Mucosa of gallbladder (tissue), 1 donor: Measurements from ENCODE around the gene GLTP. TPM values are rescaled to one million over a fixed set of nuclear protein-coding genes. Genes with fewer than 3 reads are reported as not detected.
"Not testable (repeated sequence)": the region's sequence is repeated elsewhere in the genome, so short reads cannot be mapped to it uniquely, and the experiment has no call there.

Experiments used
- DNase-seq: peaks from one replicate; pipeline ENCODE4 v3.0.0-alpha.2; 2020; ENCODE audit warnings: low spot score
- total RNA-seq: library from RNA; stranded (reverse); gene quantifications from one replicate; pipeline ENCODE4 v1.2.1, GENCODE V29; 2021
- donor health status: DM: no; HTN: no; CAD: no.

Gene GLTP, protein sequence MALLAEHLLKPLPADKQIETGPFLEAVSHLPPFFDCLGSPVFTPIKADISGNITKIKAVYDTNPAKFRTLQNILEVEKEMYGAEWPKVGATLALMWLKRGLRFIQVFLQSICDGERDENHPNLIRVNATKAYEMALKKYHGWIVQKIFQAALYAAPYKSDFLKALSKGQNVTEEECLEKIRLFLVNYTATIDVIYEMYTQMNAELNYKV
- 28.2 TPM for total RNA-seq

DNA sequence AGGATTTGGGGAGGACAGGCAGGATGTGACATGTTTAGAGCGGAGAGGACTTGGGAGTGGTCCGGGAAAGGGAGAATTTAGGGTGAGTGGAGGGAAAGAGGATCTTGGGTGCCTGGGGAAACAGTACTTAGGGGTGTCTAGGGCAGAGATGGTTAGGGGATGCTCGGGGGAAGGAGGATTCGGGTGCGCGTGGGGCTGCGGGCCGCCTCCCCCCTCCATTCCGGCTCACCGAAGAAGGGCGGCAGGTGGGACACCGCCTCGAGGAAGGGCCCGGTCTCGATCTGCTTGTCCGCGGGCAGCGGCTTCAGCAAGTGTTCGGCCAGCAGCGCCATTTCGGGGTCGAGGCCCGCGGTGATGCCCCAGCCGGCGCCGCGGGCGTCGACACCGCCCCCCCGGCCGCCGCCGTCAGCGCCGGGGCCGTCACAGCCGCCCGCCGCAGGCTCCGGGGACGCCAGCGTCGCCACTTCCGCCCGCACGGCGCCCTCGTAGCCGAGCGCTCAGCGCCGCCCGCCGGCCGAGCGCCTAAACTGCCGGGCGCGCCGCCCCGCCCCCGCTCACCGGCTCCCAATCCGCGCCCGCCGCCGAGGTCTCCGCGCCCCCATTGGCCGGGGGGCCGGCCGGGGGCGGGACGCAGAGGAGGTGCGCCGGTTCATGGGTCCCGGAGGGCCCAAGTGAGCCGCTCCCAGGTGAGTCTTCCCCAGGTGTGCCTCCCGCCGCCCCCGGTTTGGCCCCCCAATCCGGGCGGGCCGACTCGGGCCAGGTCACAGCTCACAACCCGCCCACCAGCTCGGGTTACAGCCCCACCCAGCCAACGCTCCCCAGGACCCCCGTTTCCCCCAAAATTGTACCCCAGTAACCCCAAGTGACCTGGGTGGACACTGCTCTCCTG is at the start of gene GLTP:
Gene GLTP (minus strand): TSS at position 499 of the 889 bp plus-strand sequence. CDS start 167 bp downstream, at position 332.
- peak; percentile 83 for DNase-seq

DNA sequence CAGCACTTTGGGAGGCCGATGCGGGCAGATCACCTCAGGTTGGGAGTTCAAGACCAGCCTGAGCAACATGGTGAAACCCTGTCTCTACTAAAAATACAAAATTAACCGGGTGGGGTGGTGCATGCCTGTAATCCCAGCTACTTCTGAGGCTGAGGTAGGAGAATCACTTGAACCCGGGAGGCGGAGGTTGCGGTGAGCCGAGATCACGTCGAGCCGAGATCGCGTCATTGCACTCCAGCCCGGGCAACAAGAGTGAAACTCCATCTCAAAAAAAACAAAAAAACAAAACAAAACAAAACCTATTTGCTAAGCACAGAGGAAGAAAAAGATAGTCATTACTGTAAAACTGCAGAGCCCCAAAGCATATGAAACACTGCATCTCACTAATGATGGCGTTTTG is 49.0 kb upstream of the GLTP start:
- not testable (repeated sequence) for DNase-seq

DNA sequence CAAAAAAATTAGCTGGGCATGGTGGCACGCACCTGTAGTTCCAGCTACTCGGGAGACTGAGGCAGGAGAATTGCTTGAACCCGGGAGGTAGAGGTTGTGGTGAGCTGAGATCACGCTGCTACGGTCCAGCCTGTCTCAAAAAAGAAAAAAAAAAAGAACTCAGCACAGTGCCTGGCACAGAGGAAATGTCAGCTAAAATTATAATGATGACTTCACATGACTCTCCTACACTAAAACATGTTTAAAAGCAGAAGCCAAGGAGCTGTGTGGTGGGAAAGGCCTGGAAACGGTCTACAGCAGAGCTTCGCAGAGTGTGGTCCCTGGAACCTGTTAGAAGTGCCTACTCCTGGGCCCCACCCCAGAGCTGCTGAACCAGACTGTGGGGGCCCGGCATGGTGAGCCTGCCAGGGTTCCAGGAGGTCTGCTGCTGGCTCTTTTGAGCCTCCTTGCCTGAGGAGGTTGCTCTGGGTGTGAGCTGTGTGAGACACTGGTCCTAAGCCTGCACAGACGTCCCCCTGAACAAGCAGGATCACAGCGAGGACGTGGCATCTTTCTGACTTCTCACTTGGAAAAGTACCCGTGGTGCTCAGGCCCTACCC is 47.8 kb upstream of the GLTP start:
- no peak for DNase-seq

DNA sequence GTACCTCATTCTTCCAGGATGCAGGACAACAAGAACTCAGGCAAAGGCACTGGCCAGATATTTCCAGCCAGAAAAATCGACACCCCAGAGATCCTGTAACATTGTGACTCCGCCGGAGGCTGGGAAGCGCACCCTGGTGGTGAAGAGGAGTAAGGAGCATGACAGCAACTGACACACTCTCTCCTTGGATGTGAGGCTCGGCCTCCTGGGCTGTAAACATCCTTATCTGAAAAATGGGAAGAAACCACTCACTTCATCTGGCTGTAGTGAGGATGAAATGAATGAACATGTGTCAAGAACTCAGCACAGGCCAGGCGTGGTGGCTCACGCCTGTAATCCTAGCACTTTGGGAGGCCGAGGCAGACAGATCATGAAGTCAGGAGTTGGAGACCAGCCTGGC is 47.3 kb upstream of the GLTP start:
- no peak for DNase-seq

DNA sequence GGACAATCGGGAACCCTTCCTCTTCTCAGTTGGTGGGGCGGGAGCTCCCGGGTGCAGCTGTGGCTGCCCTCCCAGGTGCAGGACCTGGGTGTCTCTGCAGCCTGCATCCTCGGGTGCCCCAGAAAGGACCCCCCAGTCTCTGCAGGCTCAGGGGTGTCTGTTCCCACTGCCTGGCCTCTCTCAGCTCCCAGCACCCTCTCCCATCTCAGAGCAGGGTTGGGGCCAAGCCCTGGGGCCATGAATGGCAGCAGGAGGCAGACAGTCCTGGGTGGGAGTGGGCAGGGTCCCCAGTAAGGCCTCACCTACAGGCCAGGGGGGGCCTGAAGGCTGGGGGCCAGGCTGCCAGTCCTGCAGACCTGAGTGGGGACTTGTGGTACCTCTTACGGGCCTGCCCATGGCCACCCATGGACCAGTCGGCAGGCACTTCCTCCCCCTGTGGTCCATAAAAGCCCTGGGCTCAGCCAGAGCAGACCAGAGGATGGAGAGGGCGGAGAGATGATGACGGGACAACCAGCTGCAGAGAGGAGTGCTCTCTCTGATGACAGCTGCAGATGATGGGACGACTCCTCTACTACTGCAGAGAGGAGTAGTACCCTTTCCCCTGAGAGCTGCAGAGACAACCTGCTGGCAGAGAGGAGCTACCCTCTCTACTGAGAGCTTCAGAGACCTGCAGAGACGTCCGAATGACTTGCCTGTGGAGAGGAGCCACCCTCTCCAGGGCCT is 46.3 kb upstream of the GLTP start:
- DNase-seq = no peak

DNA sequence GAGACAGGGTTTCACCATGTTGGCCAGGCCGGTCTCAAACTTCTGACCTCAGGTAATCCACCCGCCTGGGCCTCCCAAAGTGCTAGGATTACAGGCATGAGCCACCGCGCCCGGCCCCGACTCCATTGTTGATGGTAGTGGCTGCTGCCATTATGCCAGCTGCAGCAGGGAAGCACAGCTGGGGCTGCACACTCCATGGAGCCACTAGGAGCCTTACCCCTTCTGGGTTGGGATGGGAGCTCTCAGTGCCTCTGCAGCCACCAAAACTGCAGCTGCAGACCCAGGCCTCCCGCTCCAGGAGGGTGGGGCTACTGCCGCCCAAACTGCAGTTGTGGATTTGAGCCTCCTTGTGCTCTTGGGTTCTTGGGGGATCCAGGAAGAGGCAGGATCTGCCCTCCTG is 45.7 kb upstream of the GLTP start:
- no peak for DNase-seq

DNA sequence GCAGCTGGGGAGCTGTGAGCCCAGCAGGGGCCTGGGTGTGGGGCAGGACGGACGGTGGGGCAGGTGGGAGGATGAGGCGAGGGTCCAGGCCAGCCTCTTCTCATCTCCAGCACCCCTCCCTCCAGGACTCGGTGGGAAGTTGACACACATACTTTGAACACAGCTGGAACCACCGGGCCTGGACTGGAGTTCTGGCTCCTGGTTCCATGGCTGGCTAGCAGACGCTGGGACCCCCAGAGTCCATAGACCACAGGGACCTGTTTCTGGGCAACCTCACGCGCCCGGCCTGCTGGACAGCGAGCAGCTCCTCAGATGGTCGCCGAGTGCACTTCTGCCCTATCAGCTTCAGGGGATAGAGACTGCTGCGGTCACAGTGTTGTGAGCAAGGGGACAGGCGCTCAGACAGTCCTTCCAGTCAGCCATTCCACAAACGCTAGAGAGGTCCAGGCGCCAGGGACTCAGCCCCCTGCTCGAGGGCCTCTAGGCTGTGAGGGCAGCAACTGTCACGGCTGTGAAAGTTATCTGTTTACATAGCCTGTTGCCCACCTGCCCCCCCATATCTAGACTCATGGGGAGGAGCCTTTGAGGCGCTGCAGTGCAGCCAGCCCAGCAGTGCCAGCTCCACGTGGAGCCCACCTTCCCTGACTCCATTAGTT is 45.0 kb upstream of the GLTP start:
- DNase-seq = no peak

DNA sequence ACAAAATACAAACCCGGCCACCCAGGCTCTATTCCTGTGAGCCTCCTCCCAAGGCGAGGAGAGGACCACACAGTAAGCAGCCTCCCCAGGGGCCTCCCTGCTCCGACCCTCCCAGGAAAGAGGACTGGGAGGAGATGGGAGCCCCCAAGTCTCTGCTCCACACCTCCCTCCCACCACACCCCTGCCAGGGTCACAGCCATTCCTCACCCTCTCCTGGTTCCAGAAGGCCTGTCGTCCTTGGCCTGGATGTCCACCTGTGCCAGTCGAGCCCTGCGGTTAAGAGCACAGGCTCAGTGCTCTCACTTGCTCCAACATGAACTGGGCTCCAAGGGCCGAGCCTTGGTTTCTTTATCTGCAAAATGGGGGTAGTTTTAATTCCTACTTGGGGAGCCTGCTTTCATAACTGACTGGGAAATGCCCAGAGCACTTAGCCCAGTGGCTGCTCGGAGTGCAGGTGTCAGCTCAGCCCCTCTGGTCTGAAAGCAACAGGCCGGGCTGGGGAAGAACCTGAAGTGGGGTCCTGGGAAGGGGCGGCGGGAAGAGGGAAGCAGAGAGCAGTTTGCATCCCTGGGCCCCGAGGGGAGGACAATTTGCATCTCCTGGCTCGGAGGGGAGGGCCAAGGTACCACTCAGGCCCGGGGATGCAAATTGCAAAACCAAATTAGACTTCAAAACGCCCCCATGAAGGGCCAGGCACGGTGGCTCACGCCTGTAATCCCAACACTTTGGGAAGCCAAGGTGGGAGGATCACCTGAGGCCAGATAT is 43.3 kb upstream of the GLTP start:
- no peak for DNase-seq

DNA sequence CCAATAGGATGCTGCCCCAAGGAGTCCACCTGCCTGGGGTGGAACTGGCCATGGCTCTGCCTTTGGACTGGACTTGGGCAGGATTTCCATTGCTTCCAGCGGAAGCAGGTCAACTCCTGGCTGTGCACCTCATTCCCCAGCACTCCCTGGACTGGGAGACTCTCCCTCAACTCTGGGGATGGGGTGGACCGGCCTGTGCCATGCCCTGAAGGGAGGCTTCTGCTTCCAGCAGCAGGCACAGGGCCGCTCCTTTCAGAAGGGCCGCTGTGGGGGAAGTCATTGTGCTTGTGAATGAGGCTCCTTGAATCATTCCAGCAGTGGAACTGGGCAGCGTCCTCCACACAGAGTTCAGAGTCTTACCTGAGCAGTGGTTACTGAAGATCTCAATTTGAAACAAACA is 42.7 kb upstream of the GLTP start:
- DNase-seq = no peak

DNA sequence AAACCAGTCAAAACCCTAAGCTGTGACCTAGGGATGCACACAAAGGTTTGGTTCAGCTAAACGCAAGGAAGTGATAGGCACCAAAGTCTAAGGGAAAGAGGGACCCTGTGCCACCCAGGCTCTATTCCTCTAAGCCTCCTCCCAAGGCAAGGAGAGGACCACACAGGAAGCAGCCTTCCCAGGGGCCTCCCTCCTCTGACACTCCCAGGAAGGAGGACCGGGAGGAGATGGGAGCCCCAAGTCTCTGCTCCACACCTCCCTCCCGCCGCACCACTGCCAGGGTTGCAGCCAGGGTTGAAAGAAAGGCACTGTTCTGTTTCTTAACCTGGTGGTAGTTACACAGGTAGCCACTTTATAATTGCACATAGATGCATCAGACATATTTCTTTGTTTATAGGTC is 41.6 kb upstream of the GLTP start:
- DNase-seq = no peak

DNA sequence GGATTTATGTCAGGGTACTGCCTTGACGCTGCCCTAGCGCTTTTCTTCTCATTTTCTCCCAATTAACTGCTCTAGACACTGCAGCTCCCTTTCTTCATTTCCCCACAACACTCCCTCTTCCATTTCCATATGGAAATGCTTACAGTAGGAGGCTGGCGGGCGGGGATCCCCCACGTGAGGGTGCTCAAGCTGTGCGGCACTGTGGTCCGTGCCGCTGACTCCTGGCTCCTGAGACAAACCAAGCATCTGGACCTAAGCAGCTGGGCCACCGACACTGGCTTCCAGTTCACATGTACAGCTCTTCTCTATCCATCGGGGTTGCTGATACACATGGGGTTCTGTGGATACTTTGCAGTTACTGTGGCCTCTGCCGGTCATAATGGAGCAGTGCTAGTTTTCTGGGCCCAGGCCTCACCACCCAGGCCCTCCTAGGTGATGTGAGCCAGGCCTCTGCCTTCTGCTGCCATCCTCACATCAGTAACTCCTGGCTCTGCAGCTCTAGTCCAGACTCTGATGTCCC is 40.0 kb upstream of the GLTP start:
- no peak for DNase-seq

DNA sequence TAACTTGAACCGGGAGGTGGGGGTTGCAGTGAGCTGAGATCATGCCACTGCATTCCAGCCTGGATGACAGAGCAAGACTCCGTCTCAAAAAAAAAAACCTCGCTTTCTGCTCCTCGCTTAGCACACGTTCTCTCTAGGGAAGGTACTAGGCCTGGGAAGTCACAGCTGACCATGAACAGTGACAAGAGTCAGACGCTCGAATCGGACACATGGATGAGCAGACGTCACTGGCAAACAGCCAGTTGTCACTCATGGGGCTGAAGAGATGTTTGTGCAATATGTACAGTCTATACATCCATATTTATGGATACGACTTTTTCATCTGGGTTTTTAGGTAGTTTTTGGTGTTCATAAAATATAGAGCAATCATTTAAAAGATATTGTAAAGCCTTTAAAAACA is 39.1 kb upstream of the GLTP start:
- no peak for DNase-seq

DNA sequence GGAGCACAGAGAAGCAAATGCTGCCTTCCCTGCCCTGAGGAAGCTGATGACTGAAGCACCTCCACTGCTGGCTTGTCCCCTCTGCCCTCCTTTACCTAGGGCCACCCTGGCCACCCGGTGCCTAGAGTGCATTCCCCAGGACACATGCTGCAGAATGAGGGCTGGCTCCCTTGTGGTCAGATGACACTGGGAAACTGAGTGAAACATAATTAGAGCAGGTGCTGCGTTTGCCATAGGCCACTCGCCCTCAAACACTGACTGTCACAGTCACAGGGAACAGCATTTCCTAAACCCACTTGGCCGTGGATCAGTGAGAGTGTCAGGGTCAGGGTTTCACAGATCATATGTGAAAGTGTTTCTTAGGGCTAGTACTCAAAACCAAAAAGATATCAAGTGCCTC is 35.7 kb upstream of the GLTP start:
- DNase-seq = no peak

DNA sequence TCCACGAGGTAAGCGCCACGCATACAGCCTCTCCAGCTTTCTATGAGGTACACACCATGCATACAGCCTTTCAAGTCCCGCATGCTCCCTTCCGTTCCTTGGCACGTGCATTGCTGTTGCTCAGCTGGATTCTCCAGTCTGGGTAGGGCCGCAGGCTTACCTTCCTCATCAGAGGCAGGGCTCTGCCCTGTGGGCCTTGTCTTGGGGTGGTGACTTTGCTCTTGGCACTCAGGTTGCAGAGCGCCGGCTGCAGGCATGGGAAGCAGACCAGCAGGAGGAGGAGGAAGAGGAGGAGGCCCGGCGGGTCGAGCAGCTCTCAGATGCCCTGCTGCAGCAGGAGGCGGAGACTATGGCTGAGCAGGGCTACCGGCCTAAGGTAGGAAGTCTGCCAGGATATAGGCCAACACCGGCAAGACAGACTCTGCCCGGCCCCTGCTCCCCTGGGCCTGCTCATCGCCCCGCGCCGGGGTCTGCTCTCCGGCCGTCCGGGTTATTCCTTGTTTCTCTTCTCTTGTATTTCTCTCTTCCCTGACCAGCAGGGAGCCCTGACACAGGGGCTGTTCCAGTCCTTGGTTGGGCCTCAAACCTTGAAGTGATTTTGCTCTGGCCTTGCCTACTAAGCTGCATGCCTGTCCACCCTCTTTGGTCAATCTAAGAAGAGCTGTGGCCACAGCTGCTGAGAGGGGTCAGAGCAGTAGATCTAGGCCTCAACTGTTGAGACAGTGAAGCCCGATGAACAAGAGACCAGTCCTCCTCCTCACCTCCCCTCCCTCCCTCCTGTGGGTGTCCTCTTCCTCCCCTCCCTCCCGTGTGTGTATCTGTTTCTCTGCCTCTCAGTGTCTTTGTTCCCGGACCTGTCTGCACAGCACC is 35.1 kb upstream of the GLTP start:
- DNase-seq = no peak

DNA sequence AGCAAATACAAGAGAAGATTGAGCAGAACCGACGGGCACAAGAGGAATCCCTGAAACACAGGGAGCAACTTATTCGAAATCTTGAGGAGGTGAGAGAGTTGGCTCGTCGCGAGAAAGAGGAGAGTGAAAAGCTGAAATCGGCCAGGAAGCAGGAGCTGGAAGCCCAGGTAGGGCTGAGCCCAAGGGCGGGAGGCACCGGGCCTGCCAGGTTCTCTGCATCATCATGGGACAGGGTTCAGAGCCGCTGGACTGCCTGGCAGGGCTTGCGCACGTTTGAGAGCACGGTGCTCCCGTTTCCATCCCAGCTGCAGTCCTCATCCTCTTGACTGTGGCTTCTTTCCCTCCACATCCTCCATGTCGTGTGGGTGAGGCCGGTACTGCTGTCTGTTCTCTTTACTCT is 34.1 kb upstream of the GLTP start:
- no peak for DNase-seq

DNA sequence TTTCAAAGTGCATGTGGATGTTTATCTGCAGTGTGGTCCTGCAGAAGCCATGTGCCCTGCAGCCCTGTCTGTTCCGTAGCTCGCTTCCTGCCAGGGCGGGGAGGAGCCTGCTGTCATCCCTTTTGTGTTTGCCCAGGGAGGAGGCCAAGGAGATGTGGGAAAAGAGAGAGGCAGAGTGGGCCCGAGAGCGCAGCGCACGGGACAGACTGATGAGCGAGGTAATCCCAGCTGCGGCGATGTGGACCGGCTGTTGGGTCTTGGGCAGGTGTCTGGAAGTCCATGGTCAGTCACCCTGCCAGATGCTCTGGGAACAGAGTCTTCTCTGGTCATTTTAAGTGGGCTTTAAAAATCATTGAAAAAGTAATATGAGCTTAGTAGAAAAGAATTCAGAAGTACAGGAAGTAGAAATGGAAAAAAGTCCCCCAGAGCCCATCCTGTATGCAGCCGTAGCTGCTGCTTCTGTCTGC is 32.5 kb upstream of the GLTP start:
- DNase-seq = no peak

DNA sequence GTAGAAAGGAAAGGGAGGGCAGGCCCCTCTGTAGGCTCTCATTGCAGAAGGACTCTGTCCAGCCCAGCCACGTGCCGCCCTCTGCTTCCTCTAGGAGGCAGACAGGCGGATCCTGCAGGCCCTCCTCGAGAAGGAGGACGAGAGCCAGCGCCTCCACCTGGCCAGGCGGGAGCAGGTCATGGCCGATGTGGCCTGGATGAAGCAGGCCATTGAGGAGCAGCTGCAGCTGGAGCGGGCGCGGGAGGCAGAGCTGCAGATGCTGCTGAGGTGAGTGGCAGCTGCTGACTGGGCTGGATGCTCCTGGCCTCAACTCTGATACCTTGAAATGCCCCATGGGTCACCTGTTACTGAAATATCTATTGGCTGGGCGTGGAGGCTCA is 30.6 kb upstream of the GLTP start:
- no peak for DNase-seq

DNA sequence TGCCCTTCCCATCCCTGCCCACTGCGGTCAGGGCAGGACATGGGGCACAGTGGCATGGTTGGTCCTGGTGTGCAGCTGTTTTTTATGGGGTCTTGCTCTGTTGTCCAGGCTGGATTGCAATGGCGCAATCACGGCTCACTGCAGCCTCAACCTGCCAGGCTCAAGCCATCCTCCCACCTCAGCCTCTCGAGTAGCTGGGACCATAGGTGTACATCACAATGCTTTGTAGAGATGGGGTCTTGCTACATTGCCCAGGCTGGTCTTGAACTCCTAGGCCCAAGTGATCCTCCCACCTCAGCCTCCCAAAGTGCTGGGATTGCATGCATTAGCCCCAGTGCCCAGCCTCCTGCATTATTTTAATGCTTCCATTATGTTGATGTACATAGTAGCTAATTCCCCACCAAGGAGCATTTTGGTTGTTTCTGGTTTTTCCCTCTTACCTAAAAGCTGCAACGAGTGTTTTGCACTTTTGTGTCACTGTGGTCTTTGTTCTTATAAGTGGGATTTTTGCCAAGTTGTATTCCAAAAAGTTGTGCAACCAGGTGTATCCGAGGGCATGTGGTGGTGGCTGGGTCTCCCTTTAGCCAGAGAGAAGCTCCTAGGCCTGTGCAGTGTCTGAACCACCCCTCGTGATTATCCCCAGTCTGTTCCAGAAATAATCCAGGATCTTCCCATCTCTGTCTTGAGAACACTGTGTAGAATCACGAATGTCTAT is 30.1 kb upstream of the GLTP start:
- no peak for DNase-seq

DNA sequence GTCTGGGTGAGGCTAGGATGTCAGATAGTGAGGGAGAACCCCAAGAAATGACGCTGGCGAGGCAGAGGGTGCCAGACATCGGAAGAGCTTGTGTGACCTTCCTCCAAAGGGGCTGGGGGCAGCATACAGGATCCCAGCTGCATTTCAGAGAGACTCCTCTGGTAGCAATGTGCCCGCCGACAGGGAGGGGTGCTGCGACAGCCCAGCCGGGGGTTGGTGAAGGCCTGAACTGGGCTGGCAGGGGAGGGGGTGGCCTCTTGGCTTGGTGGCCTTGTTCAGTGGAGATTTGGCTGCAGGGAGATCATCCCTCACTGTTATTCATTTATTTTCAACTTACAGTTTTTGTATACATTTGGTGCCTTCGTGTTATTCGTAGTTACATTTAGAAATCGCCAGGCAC is 25.0 kb upstream of the GLTP start:
- DNase-seq = no peak
